ENCODE data around the gene CROCC2. TPM values are rescaled to one million over a fixed set of nuclear protein-coding genes. Genes with fewer than 3 reads are reported as not detected.

The CROCC2 gene
- 0.02 TPM in 1 of 2 replicates, not detected in the other for total RNA-seq (2014; rRNA removed; shearing (Covaris generic))

- DNase-seq (ENCODE audit: low spot score): no peak
These were observed at the start of gene CROCC2 for GRCh38 chr2:240906141-240906910. CROCC2 (plus strand) TSS chr2:240906336; CDS start chr2:240906514, 178 bp downstream.

- DNase-seq (ENCODE audit: low spot score): no peak
These were observed 48.8 kb upstream of the CROCC2 start for GRCh38 chr2:240857039-240858008.

- DNase-seq (ENCODE audit: low spot score): no peak
These were observed 47.8 kb upstream of the CROCC2 start for GRCh38 chr2:240858321-240858720.

GRCh38 chr2:240858871-240859270 is 47.3 kb upstream of the CROCC2 start:
- DNase-seq (ENCODE audit: low spot score): no peak

- DNase-seq (ENCODE audit: low spot score): no peak
These were observed 44.6 kb upstream of the CROCC2 start for GRCh38 chr2:240861547-240861946.

- DNase-seq (ENCODE audit: low spot score): no peak
These were observed 41.7 kb upstream of the CROCC2 start for GRCh38 chr2:240864475-240864874.

- DNase-seq (ENCODE audit: low spot score): no peak
These were observed 40.7 kb upstream of the CROCC2 start for GRCh38 chr2:240865391-240865790.

GRCh38 chr2:240868286-240869108 is 37.6 kb upstream of the CROCC2 start, which contains the start of gene AGXT:
AGXT (plus strand) TSS chr2:240868824; CDS start chr2:240868866, 42 bp downstream.
- DNase-seq (ENCODE audit: low spot score): no peak

GRCh38 chr2:240869109-240869955 is 36.8 kb upstream of the CROCC2 start:
- DNase-seq (ENCODE audit: low spot score): no peak

- DNase-seq (ENCODE audit: low spot score): no peak
These were observed 35.9 kb upstream of the CROCC2 start for GRCh38 chr2:240869956-240870875.

- no peak for DNase-seq (ENCODE audit: low spot score)
These were observed 34.8 kb upstream of the CROCC2 start for GRCh38 chr2:240871071-240871958.

GRCh38 chr2:240872317-240873097 is 33.6 kb upstream of the CROCC2 start:
- DNase-seq (ENCODE audit: low spot score): no peak

- no peak for DNase-seq (ENCODE audit: low spot score)
These were observed 32.9 kb upstream of the CROCC2 start for GRCh38 chr2:240873098-240873788.

GRCh38 chr2:240873805-240874714 is 32.1 kb upstream of the CROCC2 start:
- DNase-seq (ENCODE audit: low spot score): no peak

- DNase-seq (ENCODE audit: low spot score): no peak
These were observed 31.4 kb upstream of the CROCC2 start for GRCh38 chr2:240874715-240875227.
